ENCODE measurements around the gene KRT72.

DNA sequence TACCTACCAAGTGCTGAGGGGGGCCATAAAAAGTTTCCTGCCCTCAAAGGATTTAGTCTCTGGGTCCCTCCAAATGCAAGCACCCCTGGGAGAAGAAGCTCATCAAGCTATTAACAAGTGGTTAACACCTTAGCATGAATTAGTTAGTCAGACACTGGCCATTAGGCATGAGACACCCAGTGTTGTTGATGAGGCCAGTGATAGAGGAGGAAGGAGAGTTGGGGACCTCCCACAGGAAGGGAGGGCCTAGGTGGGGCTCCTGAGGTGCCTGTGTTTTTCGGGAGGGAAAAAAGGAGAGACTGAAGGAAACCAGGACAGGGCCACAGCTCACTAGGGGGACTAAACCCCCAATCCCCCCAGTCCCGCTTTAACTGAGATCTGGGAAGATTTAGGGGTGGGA lies 43.8 kb downstream of the KRT72 start:
- TF ChIP-seq POLR2A (IDR thresholded peaks at IDR 0.05): no peak
- no peak for TF ChIP-seq POLR2AphosphoS5 (IDR thresholded peaks at IDR 0.05)
